ENCODE data around the gene SLC25A10. TPM values are rescaled to one million over a fixed set of nuclear protein-coding genes. Genes with fewer than 3 reads are reported as not detected.

Gene SLC25A10
- total and polyA plus RNA-seq, 10 of the 15 experiments (the other 5 are each of a cell fraction or from before 2014, with no cell fraction given), result 0.11 to 72.7 (median 22.3) TPM

DNA sequence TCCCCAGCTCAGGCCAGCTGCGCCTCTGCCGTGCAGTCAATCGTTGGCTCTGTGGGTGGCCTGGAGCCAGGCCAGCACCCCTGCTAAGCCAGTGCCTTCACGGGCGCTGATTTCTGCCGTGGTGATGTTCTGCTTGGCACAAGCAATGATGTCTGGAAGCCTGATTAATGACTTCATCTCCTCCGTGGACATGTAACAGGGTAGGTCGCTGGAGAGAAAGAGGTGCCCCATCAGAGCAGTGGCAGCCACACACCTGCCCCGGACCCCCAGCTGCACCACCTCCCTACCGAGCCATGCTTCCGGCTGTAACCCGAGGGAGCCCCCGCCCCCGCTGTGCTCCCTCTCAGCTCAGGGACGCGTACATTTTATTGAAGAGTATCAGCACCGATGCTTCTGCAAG is 30.4 kb upstream of the SLC25A10 start:
- ATAC-seq (no peak), DNase-seq (ENCODE audit: low read depth, low spot score) (no peak), FAIRE-seq (no peak)
- H3K4me1 ChIP-seq (ENCODE audit: control insufficient read depth, insufficient read depth, low read length), result peaks cover 11% of the 10 kb centered on the region
- no peaks in the 10 kb centered on the region for H3K9me3 ChIP-seq (replicated peaks; ENCODE audit: control insufficient read depth, insufficient read depth, low read length)
- no peak for TF ChIP-seq YY1 (IDR thresholded peaks at IDR 0.05; ENCODE audit: low read depth, low read length)
- TF ChIP-seq WRNIP1 (IDR thresholded peaks at IDR 0.05; ENCODE audit: borderline replicate concordance, low read depth, low read length), result no peak
- TF ChIP-seq POLR2AphosphoS2 (IDR thresholded peaks at IDR 0.05; ENCODE audit: low read depth, low read length), result no peak
- H3K27me3 ChIP-seq (replicated peaks in 1 of 2; ENCODE audit: control insufficient read depth in 2 of 2, insufficient read depth in 2 of 2, low read length in 1 of 2), result no peaks in the 10 kb centered on the region
- no peak overlapping the region for H3K4me2 ChIP-seq (ENCODE audit: control insufficient read depth, insufficient read depth)
- H3K4me3 ChIP-seq, result no peak overlapping the region
- H3K9ac ChIP-seq (ENCODE audit: control insufficient read depth, insufficient read depth, low read length), result no peak overlapping the region
- POLR2A ChIA-PET, result interaction anchor here (1.2 to 4.0 kb wide), 2 partner anchors 21 to 22 kb away, joined by 3 to 32 read pairs; partner anchors contain the start of gene MRPL12
- in situ Hi-C loops (cut with MboI) (no loop called here), intact Hi-C loops (cut with micrococcal nuclease; ENCODE audit: unreplicated experiment) (loop anchor here (2.0 kb wide), 1 partner anchor 21 kb away; the partner anchor contains the start of gene MRPL12)
- no peak overlapping the region for H2AFZ ChIP-seq (ENCODE audit: control insufficient read depth, low read depth, low read length)
- SMC1A ChIA-PET (ENCODE audit: uncharacterized antibody, unreplicated experiment), result no interaction called here
- WGBS (ENCODE audit: insufficient coverage, insufficient replicate concordance, low lambda C conversion rate, missing lambda C conversion rate), result 87% methylated on average over 17 of the region's 17 CpGs
- H3K36me3 ChIP-seq (ENCODE audit: control insufficient read depth in 2 of 2, insufficient read depth in 2 of 2, low read length in 1 of 2), result peaks cover 0 to 2% of the 10 kb centered on the region in 2 experiments; a peak in 3 of 4 replicates
- peaks cover 38% of the 10 kb centered on the region for H3K79me2 ChIP-seq (ENCODE audit: control insufficient read depth, insufficient read depth, low read length)
- no TSS peak for BruUV-seq (replicated peaks)
- RAD21 ChIA-PET (ENCODE audit: unreplicated experiment), result no interaction called here
- CTCF ChIA-PET, result interaction anchor here (1.1 kb wide), 1 partner anchor 12 kb away, joined by 3 read pairs; no protein-coding TSS in a partner anchor
- no peak overlapping the region for H3K27ac ChIP-seq (ENCODE audit: control insufficient read depth, insufficient read depth)
- peaks cover 8% of the 10 kb centered on the region; the same call in 1 of the 2 replicates for H4K20me1 ChIP-seq (ENCODE audit: control insufficient read depth, insufficient read depth)

DNA sequence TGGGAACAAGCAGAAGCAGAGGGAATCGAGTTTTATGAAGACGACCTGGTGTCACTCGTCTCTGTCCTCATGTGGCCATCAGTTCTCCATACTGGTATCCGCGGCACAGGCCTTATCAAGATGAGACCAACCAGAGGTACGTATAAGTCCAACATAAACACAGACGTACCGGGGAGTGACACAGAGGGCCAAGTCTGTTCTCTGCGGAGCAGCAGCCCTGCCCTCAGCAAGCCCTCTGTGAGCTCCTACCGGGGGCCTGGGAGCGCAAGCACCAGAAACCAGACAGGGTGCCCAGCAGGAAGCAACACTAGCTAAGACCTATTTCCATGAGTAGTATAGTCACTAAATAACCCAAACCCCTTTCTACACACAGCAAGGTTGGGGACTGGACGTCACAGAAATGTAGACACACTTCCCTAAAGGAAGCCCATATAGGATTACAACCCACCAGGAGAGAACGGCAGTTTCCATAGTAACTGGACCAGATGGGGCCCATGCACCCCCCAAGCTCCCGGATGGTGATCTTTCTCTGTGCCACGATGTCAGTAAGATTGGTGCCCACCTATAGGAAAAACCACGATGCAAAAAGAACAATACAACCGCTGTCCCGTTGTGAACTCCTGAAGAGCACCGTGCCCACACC is 29.4 kb upstream of the SLC25A10 start:
- Histone ChIP-seq H3K9me3 (replicated peaks; ENCODE audit: control insufficient read depth, insufficient read depth, low read length) (no peaks in the 10 kb centered on the region), H3K27me3 (replicated peaks in 1 of 2; ENCODE audit: control insufficient read depth in 2 of 2, insufficient read depth in 2 of 2, low read length in 1 of 2) (no peaks in the 10 kb centered on the region), H3K79me2 (ENCODE audit: control insufficient read depth, insufficient read depth, low read length) (peaks cover 38% of the 10 kb centered on the region), H3K9ac (ENCODE audit: control insufficient read depth, insufficient read depth, low read length) (peak overlapping the region; percentile 74), H2AFZ (ENCODE audit: control insufficient read depth, low read depth, low read length) (no peak overlapping the region), H3K4me1 (ENCODE audit: control insufficient read depth, insufficient read depth, low read length) (peaks cover 11% of the 10 kb centered on the region), H3K4me2 (ENCODE audit: control insufficient read depth, insufficient read depth) (peak overlapping the region; percentile 72), H3K36me3 (ENCODE audit: control insufficient read depth in 2 of 2, insufficient read depth in 2 of 2, low read length in 1 of 2) (peaks cover 0 to 7% of the 10 kb centered on the region in 2 experiments; a peak in 3 of 4 replicates), H3K4me3 (peak overlapping the region; percentile 75), H3K27ac (ENCODE audit: control insufficient read depth, insufficient read depth) (peak overlapping the region; percentile 36; the same call in 1 of the 2 replicates), H4K20me1 (ENCODE audit: control insufficient read depth, insufficient read depth) (peaks cover 8% of the 10 kb centered on the region; the same call in 1 of the 2 replicates)
- POLR2A ChIA-PET, result interaction anchor here (1.0 to 4.0 kb wide), 3 partner anchors 17 to 29 kb away, joined by 3 to 32 read pairs (median 6); partner anchors contain the start of gene MRPL12
- no peak for FAIRE-seq
- SMC1A ChIA-PET (ENCODE audit: uncharacterized antibody, unreplicated experiment), result interaction anchor here (1.1 kb wide), 1 partner anchor 30 kb away, joined by 3 read pairs; no protein-coding TSS in a partner anchor
- no peak for ATAC-seq
- CTCF ChIA-PET, result interaction anchor here (1.1 to 1.5 kb wide), 3 partner anchors 8 to 82 kb away, joined by 3 to 5 read pairs (median 4); no protein-coding TSS in a partner anchor
- WGBS (ENCODE audit: insufficient coverage, insufficient replicate concordance, low lambda C conversion rate, missing lambda C conversion rate), result 46% methylated on average over 19 of the region's 19 CpGs
- intact Hi-C loops (cut with micrococcal nuclease; ENCODE audit: unreplicated experiment), result loop anchor here (2.0 kb wide), 1 partner anchor 20 kb away; the partner anchor contains the start of gene MRPL12
- BruUV-seq (replicated peaks), result no TSS peak
- in situ Hi-C loops (cut with MboI), result no loop called here
- RAD21 ChIA-PET (ENCODE audit: unreplicated experiment), result interaction anchor here (0.6 to 1.9 kb wide), 6 partner anchors 17 to 1034 kb away, joined by 3 to 6 read pairs (median 4); partner anchors contain the start of genes FN3KRP and MRPL12
- DNase-seq (ENCODE audit: low read depth, low spot score), result no peak
- TF ChIP-seq SMAD1 (IDR thresholded peaks at IDR 0.05; ENCODE audit: low read depth, partially characterized antibody) (no peak), STAT3 (IDR thresholded peaks at IDR 0.05; ENCODE audit: low read depth, low read length) (no peak), CEBPB (IDR thresholded peaks at IDR 0.05; ENCODE audit: borderline replicate concordance in 1 of 2, low read depth in 2 of 2, low read length in 2 of 2) (no peak), WRNIP1 (IDR thresholded peaks at IDR 0.05; ENCODE audit: borderline replicate concordance, low read depth, low read length) (no peak), SMAD5 (IDR thresholded peaks at IDR 0.05; ENCODE audit: low read depth) (no peak), SIN3A (IDR thresholded peaks at IDR 0.05; ENCODE audit: low read depth, low read length) (no peak), KLF5 (IDR thresholded peaks at IDR 0.05; ENCODE audit: partially characterized antibody) (no peak), HDAC6 (IDR thresholded peaks at IDR 0.05; ENCODE audit: unreplicated experiment) (no peak), MEF2A (IDR thresholded peaks at IDR 0.05; ENCODE audit: insufficient read depth, low read depth, low read length) (no peak), CBX5 (IDR thresholded peaks at IDR 0.05; ENCODE audit: low read depth) (no peak)

Data from GM12878 (cell line).